ENCODE data around the gene ZNF605. TPM values are rescaled to one million over a fixed set of nuclear protein-coding genes. Genes with fewer than 3 reads are reported as not detected.

Gene ZNF605
- total RNA-seq, 4 donors from 2014 or later: 3.8 to 23.6 (median 16.7) TPM

- Histone ChIP-seq H3K9me3 (peaks cover 0 to 74% of the 10 kb centered on the region in 2 donors), H3K4me3 (no peak overlapping the region), H3K27me3 (no peaks in the 10 kb centered on the region), H3K27ac (no peak overlapping the region), H3K4me1 (no peaks in the 10 kb centered on the region), H3K36me3 (no peaks in the 10 kb centered on the region)
- intact Hi-C loops (cut with DNase I; ENCODE audit: low total_unique reads): no loop called here
- DNase-seq: no peak
- TF ChIP-seq POLR2A (IDR thresholded peaks at IDR 0.05): no peak
- TF ChIP-seq CTCF (IDR thresholded peaks at IDR 0.05): no peak
Measured at GRCh38 chr12:132926415-132926833, 29.7 kb downstream of the ZNF605 start.

GRCh38 chr12:132925597-132926414, 30.3 kb downstream of the ZNF605 start:
- TF ChIP-seq CTCF (IDR thresholded peaks at IDR 0.05): no peak
- TF ChIP-seq POLR2A (IDR thresholded peaks at IDR 0.05): no peak
- H3K27me3 ChIP-seq: no peaks in the 10 kb centered on the region
- no peak overlapping the region for H3K27ac ChIP-seq
- H3K36me3 ChIP-seq: no peaks in the 10 kb centered on the region
- DNase-seq: no peak
- H3K9me3 ChIP-seq: peaks cover 0 to 72% of the 10 kb centered on the region in 2 donors
- no peak overlapping the region for H3K4me3 ChIP-seq
- intact Hi-C loops (cut with DNase I; ENCODE audit: low total_unique reads): no loop called here
- no peaks in the 10 kb centered on the region for H3K4me1 ChIP-seq

- no peaks in the 10 kb centered on the region for H3K4me1 ChIP-seq
- H3K4me3 ChIP-seq: no peak overlapping the region
- H3K27ac ChIP-seq: no peak overlapping the region
- H3K9me3 ChIP-seq: peaks cover 0 to 76% of the 10 kb centered on the region in 2 donors
- DNase-seq: no peak
- no peaks in the 10 kb centered on the region for H3K36me3 ChIP-seq
- H3K27me3 ChIP-seq: no peaks in the 10 kb centered on the region
- intact Hi-C loops (cut with DNase I; ENCODE audit: low total_unique reads): no loop called here
- no peak for TF ChIP-seq CTCF (IDR thresholded peaks at IDR 0.05)
Measured at GRCh38 chr12:132924356-132924755, 31.8 kb downstream of the ZNF605 start.

- Histone ChIP-seq H3K27me3 (no peaks in the 10 kb centered on the region), H3K4me3 (no peak overlapping the region), H3K36me3 (no peaks in the 10 kb centered on the region), H3K4me1 (no peaks in the 10 kb centered on the region), H3K9me3 (peaks cover 0 to 80% of the 10 kb centered on the region in 2 donors), H3K27ac (no peak overlapping the region)
- no peak for DNase-seq
- TF ChIP-seq POLR2A (IDR thresholded peaks at IDR 0.05) (no peak), CTCF (IDR thresholded peaks at IDR 0.05) (no peak)
- intact Hi-C loops (cut with DNase I; ENCODE audit: low total_unique reads): no loop called here
Measured at GRCh38 chr12:132923356-132923909, 32.7 kb downstream of the ZNF605 start.

GRCh38 chr12:132922676-132923075, 33.4 kb downstream of the ZNF605 start:
- DNase-seq: no peak
- no peaks in the 10 kb centered on the region for H3K36me3 ChIP-seq
- peaks cover 0 to 79% of the 10 kb centered on the region in 2 donors for H3K9me3 ChIP-seq

More at GRCh38 chr12:132922676-132923075, 33.4 kb downstream of the ZNF605 start:
- Histone ChIP-seq H3K27me3 (no peaks in the 10 kb centered on the region), H3K27ac (no peak overlapping the region), H3K4me1 (no peaks in the 10 kb centered on the region), H3K4me3 (no peak overlapping the region)
- no peak for TF ChIP-seq CTCF (IDR thresholded peaks at IDR 0.05)
- no peak for TF ChIP-seq POLR2A (IDR thresholded peaks at IDR 0.05)
- intact Hi-C loops (cut with DNase I; ENCODE audit: low total_unique reads): no loop called here

Measured in uterus (tissue), 4 donors.